Measurements from ENCODE around the gene CXCL11. TPM values are rescaled to one million over a fixed set of nuclear protein-coding genes. Genes with fewer than 3 reads are reported as not detected.
"Not testable (repeated sequence)": the region's sequence is repeated elsewhere in the genome, so short reads cannot be mapped to it uniquely, and the experiment has no call there.

Gene CXCL11
- total RNA-seq, 1 experiment from 2014 or later = 0.30 TPM

- CTCF ChIA-PET; H3K9me3 ChIP-seq (ENCODE audit: low read depth, low read length, poor library complexity, severe bottlenecking): not testable (repeated sequence)
These were observed 8.8 kb upstream of the CXCL11 start for GRCh38 chr4:76044686-76045085.

GRCh38 chr4:76043306-76043705 is 7.4 kb upstream of the CXCL11 start:
- H3K27me3 ChIP-seq (replicated peaks; ENCODE audit: insufficient read depth, low read depth, low read length, poor library complexity); H3K4me3 ChIP-seq (ENCODE audit: low read depth, low read length, poor library complexity, severe bottlenecking); intact Hi-C loops (cut with micrococcal nuclease; ENCODE audit: unreplicated experiment); H3K27ac ChIP-seq (ENCODE audit: low read depth, low read length, poor library complexity, severe bottlenecking); H3K4me1 ChIP-seq (ENCODE audit: insufficient read depth, low read length, poor library complexity, severe bottlenecking); DNase-seq (ENCODE audit: low spot score); BruUV-seq (replicated peaks); H3K36me3 ChIP-seq (ENCODE audit: insufficient read depth, low read length, poor library complexity, severe bottlenecking); H3K9me3 ChIP-seq (ENCODE audit: low read depth, low read length, poor library complexity, severe bottlenecking); CTCF ChIA-PET: not testable (repeated sequence)
- POLR2A ChIA-PET (ENCODE audit: low non-redundant PET) = interaction anchor here (0.6 kb wide), 1 partner anchor 58 kb away, joined by 3 read pairs; no protein-coding TSS in a partner anchor

More at GRCh38 chr4:76044686-76045085, 8.8 kb upstream of the CXCL11 start:
- BruUV-seq (replicated peaks); H3K36me3 ChIP-seq (ENCODE audit: insufficient read depth, low read length, poor library complexity, severe bottlenecking); POLR2A ChIA-PET (ENCODE audit: low non-redundant PET); H3K27ac ChIP-seq (ENCODE audit: low read depth, low read length, poor library complexity, severe bottlenecking); DNase-seq (ENCODE audit: low spot score); H3K27me3 ChIP-seq (replicated peaks; ENCODE audit: insufficient read depth, low read depth, low read length, poor library complexity); H3K4me3 ChIP-seq (ENCODE audit: low read depth, low read length, poor library complexity, severe bottlenecking); H3K4me1 ChIP-seq (ENCODE audit: insufficient read depth, low read length, poor library complexity, severe bottlenecking); intact Hi-C loops (cut with micrococcal nuclease; ENCODE audit: unreplicated experiment): not testable (repeated sequence)

GRCh38 chr4:76042241-76042998 is 6.5 kb upstream of the CXCL11 start:
- H3K36me3 ChIP-seq (ENCODE audit: insufficient read depth, low read length, poor library complexity, severe bottlenecking); H3K9me3 ChIP-seq (ENCODE audit: low read depth, low read length, poor library complexity, severe bottlenecking); intact Hi-C loops (cut with micrococcal nuclease; ENCODE audit: unreplicated experiment); H3K4me3 ChIP-seq (ENCODE audit: low read depth, low read length, poor library complexity, severe bottlenecking); BruUV-seq (replicated peaks); H3K27me3 ChIP-seq (replicated peaks; ENCODE audit: insufficient read depth, low read depth, low read length, poor library complexity); POLR2A ChIA-PET (ENCODE audit: low non-redundant PET); CTCF ChIA-PET; H3K27ac ChIP-seq (ENCODE audit: low read depth, low read length, poor library complexity, severe bottlenecking); DNase-seq (ENCODE audit: low spot score); H3K4me1 ChIP-seq (ENCODE audit: insufficient read depth, low read length, poor library complexity, severe bottlenecking): not testable (repeated sequence)

DNA sequence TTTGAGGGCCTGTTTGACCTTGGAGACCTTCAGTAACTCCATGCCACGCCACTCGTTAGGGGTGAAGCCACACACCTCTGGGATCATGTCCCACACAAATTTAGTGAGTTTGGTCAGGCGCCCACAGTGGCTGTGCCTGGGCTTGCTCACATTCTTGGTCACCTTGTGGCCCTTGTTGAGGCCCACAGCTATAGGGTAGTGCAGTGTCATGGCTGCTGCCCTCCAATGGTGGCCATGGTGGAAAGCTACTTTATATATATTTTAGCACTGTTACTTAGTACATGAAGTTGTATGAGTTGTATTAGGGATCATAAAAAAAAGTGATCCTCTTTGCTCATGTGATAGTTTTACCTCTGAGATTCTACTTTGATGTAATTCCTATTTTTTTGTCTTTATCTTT is 985 bp upstream of the CXCL11 start:
- Histone ChIP-seq H3K9me3 (ENCODE audit: low read depth, low read length, poor library complexity, severe bottlenecking) (no peaks in the 10 kb centered on the region), H3K27me3 (replicated peaks; ENCODE audit: insufficient read depth, low read depth, low read length, poor library complexity) (no peaks in the 10 kb centered on the region), H3K4me1 (ENCODE audit: insufficient read depth, low read length, poor library complexity, severe bottlenecking) (no peaks in the 10 kb centered on the region), H3K36me3 (ENCODE audit: insufficient read depth, low read length, poor library complexity, severe bottlenecking) (no peaks in the 10 kb centered on the region), H3K4me3 (ENCODE audit: low read depth, low read length, poor library complexity, severe bottlenecking) (no peak overlapping the region), H3K27ac (ENCODE audit: low read depth, low read length, poor library complexity, severe bottlenecking) (no peak overlapping the region)
- POLR2A ChIA-PET (ENCODE audit: low non-redundant PET) = no interaction called here
- CTCF ChIA-PET = no interaction called here
- no peak for DNase-seq (ENCODE audit: low spot score)
- no TSS peak for BruUV-seq (replicated peaks)
- intact Hi-C loops (cut with micrococcal nuclease; ENCODE audit: unreplicated experiment) = no loop called here
- no peak for TF ChIP-seq EZH2 (IDR thresholded peaks at IDR 0.05; ENCODE audit: borderline replicate concordance, low read depth, low read length, poor library complexity, severe bottlenecking)
- TF ChIP-seq, protein P1, sequence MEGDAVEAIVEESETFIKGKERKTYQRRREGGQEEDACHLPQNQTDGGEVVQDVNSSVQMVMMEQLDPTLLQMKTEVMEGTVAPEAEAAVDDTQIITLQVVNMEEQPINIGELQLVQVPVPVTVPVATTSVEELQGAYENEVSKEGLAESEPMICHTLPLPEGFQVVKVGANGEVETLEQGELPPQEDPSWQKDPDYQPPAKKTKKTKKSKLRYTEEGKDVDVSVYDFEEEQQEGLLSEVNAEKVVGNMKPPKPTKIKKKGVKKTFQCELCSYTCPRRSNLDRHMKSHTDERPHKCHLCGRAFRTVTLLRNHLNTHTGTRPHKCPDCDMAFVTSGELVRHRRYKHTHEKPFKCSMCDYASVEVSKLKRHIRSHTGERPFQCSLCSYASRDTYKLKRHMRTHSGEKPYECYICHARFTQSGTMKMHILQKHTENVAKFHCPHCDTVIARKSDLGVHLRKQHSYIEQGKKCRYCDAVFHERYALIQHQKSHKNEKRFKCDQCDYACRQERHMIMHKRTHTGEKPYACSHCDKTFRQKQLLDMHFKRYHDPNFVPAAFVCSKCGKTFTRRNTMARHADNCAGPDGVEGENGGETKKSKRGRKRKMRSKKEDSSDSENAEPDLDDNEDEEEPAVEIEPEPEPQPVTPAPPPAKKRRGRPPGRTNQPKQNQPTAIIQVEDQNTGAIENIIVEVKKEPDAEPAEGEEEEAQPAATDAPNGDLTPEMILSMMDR (conservative IDR thresholded peaks at IDR 0.05; ENCODE audit: low read depth, low read length) = no peak
